ENCODE measurements around the gene CAT.

The CAT gene

GRCh38 chr11:34501500-34501899, 62.8 kb downstream of the CAT start:
- no peak for DNase-seq

GRCh38 chr11:34501949-34502348, 63.2 kb downstream of the CAT start:
- DNase-seq, result no peak

GRCh38 chr11:34502949-34503348, 64.2 kb downstream of the CAT start:
- DNase-seq, result no peak

- DNase-seq, result no peak
These were observed 67.1 kb downstream of the CAT start for GRCh38 chr11:34505874-34506273.

- DNase-seq, result no peak
These were observed 68.4 kb downstream of the CAT start for GRCh38 chr11:34507156-34507555.

- no peak for DNase-seq
These were observed 68.9 kb downstream of the CAT start for GRCh38 chr11:34507610-34508009.

GRCh38 chr11:34508524-34508923, 69.8 kb downstream of the CAT start:
- no peak for DNase-seq

- no peak for DNase-seq
These were observed 70.7 kb downstream of the CAT start for GRCh38 chr11:34509336-34509876.

- DNase-seq, result no peak
These were observed 71.5 kb downstream of the CAT start for GRCh38 chr11:34510218-34510617.

GRCh38 chr11:34510673-34511072, 71.9 kb downstream of the CAT start:
- no peak for DNase-seq

GRCh38 chr11:34512840-34513681, 74.3 kb downstream of the CAT start:
- peak; percentile 7 for DNase-seq

GRCh38 chr11:34513682-34514449, 75.1 kb downstream of the CAT start, which contains the start of gene ELF5:
TSS of gene ELF5 (minus strand) at chr11:34513794. CDS start at chr11:34505749, 8,045 bp downstream.
- no peak for DNase-seq

GRCh38 chr11:34514597-34514996, 75.9 kb downstream of the CAT start:
- DNase-seq, result no peak

- DNase-seq, result no peak
These were observed 77.7 kb downstream of the CAT start for GRCh38 chr11:34516247-34517040.

GRCh38 chr11:34519595-34520235, 81.0 kb downstream of the CAT start:
- no peak for DNase-seq

GRCh38 chr11:34521265-34521664, 82.5 kb downstream of the CAT start:
- no peak for DNase-seq

Measured in DMS153 (cell line).